ENCODE measurements around the gene SYNDIG1.

The SYNDIG1 gene

GRCh38 chr20:24691901-24692351 lies 222.5 kb downstream of the SYNDIG1 start:
- DNase-seq (ENCODE audit: low spot score): peak; percentile 40
- Histone ChIP-seq H3K9me3 (ENCODE audit: severe bottlenecking) (no peaks in the 10 kb centered on the region), H3K4me1 (ENCODE audit: insufficient read depth, poor library complexity, severe bottlenecking) (no peaks in the 10 kb centered on the region), H3K36me3 (ENCODE audit: low read depth) (no peaks in the 10 kb centered on the region), H3K27me3 (ENCODE audit: insufficient read depth, poor library complexity, severe bottlenecking) (peaks cover 4% of the 10 kb centered on the region), H3K27ac (ENCODE audit: poor library complexity, severe bottlenecking) (no peak overlapping the region), H3K4me3 (ENCODE audit: severe bottlenecking) (no peak overlapping the region)
- no peak for ATAC-seq (ENCODE audit: low read depth)
- TF ChIP-seq, protein P1, sequence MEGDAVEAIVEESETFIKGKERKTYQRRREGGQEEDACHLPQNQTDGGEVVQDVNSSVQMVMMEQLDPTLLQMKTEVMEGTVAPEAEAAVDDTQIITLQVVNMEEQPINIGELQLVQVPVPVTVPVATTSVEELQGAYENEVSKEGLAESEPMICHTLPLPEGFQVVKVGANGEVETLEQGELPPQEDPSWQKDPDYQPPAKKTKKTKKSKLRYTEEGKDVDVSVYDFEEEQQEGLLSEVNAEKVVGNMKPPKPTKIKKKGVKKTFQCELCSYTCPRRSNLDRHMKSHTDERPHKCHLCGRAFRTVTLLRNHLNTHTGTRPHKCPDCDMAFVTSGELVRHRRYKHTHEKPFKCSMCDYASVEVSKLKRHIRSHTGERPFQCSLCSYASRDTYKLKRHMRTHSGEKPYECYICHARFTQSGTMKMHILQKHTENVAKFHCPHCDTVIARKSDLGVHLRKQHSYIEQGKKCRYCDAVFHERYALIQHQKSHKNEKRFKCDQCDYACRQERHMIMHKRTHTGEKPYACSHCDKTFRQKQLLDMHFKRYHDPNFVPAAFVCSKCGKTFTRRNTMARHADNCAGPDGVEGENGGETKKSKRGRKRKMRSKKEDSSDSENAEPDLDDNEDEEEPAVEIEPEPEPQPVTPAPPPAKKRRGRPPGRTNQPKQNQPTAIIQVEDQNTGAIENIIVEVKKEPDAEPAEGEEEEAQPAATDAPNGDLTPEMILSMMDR (IDR thresholded peaks at IDR 0.05; ENCODE audit: poor library complexity, severe bottlenecking): no peak

- Histone ChIP-seq H3K4me3 (ENCODE audit: severe bottlenecking) (no peak overlapping the region), H3K27me3 (ENCODE audit: insufficient read depth, poor library complexity, severe bottlenecking) (peaks cover 4% of the 10 kb centered on the region), H3K4me1 (ENCODE audit: insufficient read depth, poor library complexity, severe bottlenecking) (no peaks in the 10 kb centered on the region), H3K27ac (ENCODE audit: poor library complexity, severe bottlenecking) (no peak overlapping the region), H3K9me3 (ENCODE audit: severe bottlenecking) (no peaks in the 10 kb centered on the region), H3K36me3 (ENCODE audit: low read depth) (no peaks in the 10 kb centered on the region)
- no peak for DNase-seq (ENCODE audit: low spot score)
- no peak for ATAC-seq (ENCODE audit: low read depth)
- TF ChIP-seq, protein P1 (IDR thresholded peaks at IDR 0.05; ENCODE audit: poor library complexity, severe bottlenecking): no peak
Observed at GRCh38 chr20:24692446-24693200, 223.2 kb downstream of the SYNDIG1 start.

- TF ChIP-seq, protein P1 (IDR thresholded peaks at IDR 0.05; ENCODE audit: poor library complexity, severe bottlenecking): no peak
- H3K4me1 ChIP-seq (ENCODE audit: insufficient read depth, poor library complexity, severe bottlenecking): no peaks in the 10 kb centered on the region
- H3K9me3 ChIP-seq (ENCODE audit: severe bottlenecking): no peaks in the 10 kb centered on the region
- H3K27me3 ChIP-seq (ENCODE audit: insufficient read depth, poor library complexity, severe bottlenecking): peaks cover 3% of the 10 kb centered on the region
- no peak overlapping the region for H3K4me3 ChIP-seq (ENCODE audit: severe bottlenecking)
- no peaks in the 10 kb centered on the region for H3K36me3 ChIP-seq (ENCODE audit: low read depth)
- DNase-seq (ENCODE audit: low spot score) (no peak), ATAC-seq (ENCODE audit: low read depth) (no peak)
- H3K27ac ChIP-seq (ENCODE audit: poor library complexity, severe bottlenecking): no peak overlapping the region
Observed at GRCh38 chr20:24693466-24694156, 224.2 kb downstream of the SYNDIG1 start.

GRCh38 chr20:24694157-24694726 lies 224.8 kb downstream of the SYNDIG1 start:
- TF ChIP-seq, protein P1 (IDR thresholded peaks at IDR 0.05; ENCODE audit: poor library complexity, severe bottlenecking): no peak
- no peaks in the 10 kb centered on the region for H3K9me3 ChIP-seq (ENCODE audit: severe bottlenecking)
- H3K27me3 ChIP-seq (ENCODE audit: insufficient read depth, poor library complexity, severe bottlenecking): no peaks in the 10 kb centered on the region
- no peak for DNase-seq (ENCODE audit: low spot score)
- no peak for ATAC-seq (ENCODE audit: low read depth)
- H3K27ac ChIP-seq (ENCODE audit: poor library complexity, severe bottlenecking): no peak overlapping the region
- no peaks in the 10 kb centered on the region for H3K36me3 ChIP-seq (ENCODE audit: low read depth)
- no peak overlapping the region for H3K4me3 ChIP-seq (ENCODE audit: severe bottlenecking)
- no peaks in the 10 kb centered on the region for H3K4me1 ChIP-seq (ENCODE audit: insufficient read depth, poor library complexity, severe bottlenecking)

Data from RWPE2 (cell line).